RPMI7951 (cell line): ENCODE data around the gene CSF2RB. TPM values are rescaled to one million over a fixed set of nuclear protein-coding genes. Genes with fewer than 3 reads are reported as not detected.
A peak's percentile ranks its signal among the peaks of the same experiment; 100 is the strongest.
"Not testable (repeated sequence)": the region's sequence is repeated elsewhere in the genome, so short reads cannot be mapped to it uniquely, and the experiment has no call there.

Experiments
- DNase-seq: peaks from one replicate; pipeline ENCODE4 v3.0.0-alpha.2; 2012; ENCODE audit warnings: low read depth
- total RNA-seq: library from RNA; depleted of rRNA; stranded (reverse); fragments of >200 nt; shearing (Covaris generic); gene quantifications from 2 replicates; pipeline ENCODE4 v1.2.3, GENCODE V29; 2014; rRNA removed

The CSF2RB gene
- total RNA-seq, 1 experiment from 2014 or later = not detected

- no peak for DNase-seq
These were observed 55.0 kb downstream of the CSF2RB start for GRCh38 chr22:36968249-36968964.

GRCh38 chr22:36971341-36972125 lies 58.1 kb downstream of the CSF2RB start:
- no peak for DNase-seq

- DNase-seq = no peak
These were observed 63.2 kb downstream of the CSF2RB start for GRCh38 chr22:36976606-36977005.

DNA sequence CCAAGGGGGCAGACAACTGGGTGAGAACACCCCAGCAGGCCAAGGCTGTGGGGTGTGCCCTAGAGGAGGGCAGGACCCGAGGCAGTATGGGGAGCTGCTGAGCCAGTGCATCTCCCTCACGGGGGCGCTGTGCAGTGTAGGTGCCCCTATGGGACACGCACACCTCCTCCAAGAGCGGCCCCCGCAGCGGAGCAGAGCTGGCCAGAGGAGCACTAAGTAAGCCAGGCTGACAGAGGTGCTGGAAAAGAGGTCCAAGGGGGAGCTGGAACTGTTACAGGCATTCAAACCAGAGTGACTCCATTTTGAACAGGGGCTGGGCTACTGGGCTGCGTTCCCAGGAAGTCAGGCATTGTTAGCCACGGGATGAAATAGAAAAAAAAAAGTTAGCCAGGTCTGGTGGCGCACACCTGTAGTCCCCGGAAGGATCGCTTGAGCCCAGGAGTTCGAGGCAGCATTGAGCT lies 64.0 kb downstream of the CSF2RB start:
- peak; percentile 26 for DNase-seq

DNA sequence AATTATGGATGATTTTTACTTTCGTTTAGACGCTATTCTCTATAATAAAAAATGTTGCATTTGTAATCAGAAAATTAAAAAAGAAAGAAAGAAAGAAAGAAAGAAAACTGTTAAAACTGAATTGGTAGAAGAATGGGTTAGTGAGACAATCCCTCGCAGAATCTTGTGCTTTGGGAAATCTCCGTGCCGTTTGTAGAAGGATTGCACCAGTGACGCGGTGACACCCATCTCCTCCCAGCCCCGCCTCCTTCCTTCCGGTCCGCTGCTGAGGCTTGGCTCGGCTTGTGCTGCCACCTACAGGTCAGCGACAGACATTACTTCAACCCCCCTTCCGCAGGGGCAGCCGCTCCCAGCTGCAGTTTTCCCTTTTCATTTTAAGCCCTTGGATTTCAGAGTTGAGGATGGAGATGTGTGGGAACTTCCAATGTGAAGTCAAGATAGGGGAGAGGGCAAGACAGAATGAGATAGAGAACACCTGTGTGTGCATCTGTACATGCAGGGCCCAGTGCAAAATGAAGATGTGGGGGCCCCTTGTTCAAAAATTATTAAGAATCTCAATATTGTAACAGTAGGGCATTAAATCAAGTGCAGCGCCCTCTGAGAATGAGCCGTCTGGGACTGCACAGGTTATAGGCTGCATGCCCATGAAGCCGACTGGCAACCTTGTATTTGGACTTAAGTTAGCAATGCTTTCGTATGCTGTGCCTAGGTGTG lies 64.7 kb downstream of the CSF2RB start:
- peak; percentile 74 for DNase-seq

DNA sequence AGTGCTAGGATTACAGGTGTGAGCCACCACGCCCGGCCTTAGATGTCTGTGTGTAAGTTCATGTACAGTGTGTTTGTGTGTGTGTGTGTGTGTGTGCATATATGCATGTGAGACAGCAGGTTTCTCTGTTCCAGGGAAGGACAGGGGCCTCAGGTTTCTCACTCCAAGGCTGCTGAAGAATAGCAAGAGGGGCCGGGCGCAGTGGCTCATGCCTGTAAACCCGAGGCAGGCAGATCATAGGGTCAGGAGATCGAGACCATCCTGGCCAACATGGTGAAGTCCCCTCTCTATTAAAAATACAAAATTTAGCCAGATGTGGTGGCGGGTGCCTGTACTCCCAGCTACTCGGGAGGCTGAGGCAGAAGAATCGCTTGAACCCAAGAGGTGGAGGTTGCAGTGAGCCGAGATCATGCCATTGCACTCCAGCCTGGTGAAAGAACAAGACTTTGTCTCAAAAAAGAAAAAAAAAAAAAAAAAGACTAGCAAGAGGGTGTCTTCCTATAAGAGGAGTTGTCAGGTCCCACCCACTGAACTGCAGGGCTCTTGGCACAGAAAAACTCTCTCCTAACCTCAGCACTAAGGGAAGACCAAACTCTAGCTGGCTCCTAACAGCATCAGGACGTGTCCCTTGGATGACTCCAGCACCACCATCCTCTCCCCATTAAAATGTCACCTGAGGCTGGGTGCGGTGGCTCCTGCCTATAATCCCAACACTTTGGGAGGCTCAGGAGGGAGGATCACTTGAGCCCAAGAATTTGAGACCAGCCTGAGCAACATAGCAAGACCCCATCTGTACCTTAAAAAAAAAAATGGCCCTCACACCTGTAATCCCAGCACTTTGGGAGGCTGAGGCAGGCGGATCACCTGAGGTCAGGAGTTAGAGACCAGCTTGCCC lies 65.8 kb downstream of the CSF2RB start:
- no peak for DNase-seq

- DNase-seq = no peak
These were observed 67.9 kb downstream of the CSF2RB start for GRCh38 chr22:36981247-36981775.

GRCh38 chr22:36982136-36982535 lies 68.7 kb downstream of the CSF2RB start:
- no peak for DNase-seq

DNA sequence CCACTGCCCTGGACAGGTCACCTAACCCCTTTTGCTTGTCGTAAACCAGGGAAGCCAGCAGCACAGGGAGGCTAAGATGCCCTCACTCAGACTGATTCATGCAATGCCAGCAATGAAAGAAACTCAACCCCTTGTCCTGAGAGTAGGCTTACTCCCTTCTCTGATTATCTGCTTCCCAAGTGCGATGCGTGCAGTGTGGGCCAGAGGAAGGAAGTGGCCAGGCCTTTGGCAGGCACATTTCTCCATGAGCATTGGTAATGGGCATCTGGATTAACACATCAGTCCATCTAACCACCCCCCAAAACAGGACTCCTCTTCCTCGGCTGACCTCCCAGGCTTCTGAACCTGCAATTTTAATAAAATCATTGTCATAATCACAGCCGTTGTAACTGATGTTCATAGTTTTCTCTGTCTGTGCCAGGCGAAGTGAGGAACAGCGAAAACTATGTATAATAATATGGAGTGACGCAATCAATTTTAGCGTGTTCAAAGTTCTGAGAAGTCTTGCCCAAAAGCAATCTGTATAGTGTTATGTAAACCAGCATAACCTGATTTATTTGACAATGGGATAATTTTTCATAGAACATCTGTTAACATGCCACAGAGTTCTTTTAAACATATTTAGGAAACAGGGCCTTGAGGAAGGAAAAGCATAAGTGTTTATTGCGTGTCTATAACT lies 71.9 kb downstream of the CSF2RB start:
- DNase-seq = no peak

DNA sequence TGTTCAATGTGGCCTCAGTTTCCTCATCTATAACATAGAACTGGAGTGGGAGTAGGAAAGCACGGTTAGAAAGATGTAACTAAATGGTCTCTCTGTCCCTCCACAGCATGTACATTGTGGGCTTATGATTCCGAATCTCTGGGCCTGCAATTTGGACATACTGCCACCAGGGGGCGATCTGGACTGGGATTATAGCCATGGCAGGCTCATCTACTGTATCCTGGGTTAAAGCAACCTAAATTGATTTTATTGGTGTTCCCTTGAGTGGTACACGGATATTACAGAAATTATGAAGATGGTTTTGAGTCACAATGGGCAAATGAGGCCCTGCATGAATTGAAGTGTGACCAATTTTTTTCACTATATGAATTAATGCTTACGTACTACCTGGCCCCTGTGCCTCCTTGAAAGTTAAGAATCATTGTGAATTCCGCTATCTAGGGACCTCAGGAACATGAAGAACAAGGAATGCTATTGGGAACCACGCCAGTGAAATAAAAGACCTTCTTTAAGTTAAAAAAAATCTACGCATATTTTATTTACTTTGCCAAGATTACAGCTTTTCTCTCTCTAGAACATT lies 72.9 kb downstream of the CSF2RB start:
- no peak for DNase-seq

GRCh38 chr22:36988075-36988832 lies 74.8 kb downstream of the CSF2RB start:
- DNase-seq = no peak

- not testable (repeated sequence) for DNase-seq
These were observed 75.6 kb downstream of the CSF2RB start for GRCh38 chr22:36989012-36989411.

Other genes starting within 250 kb of the CSF2RB start
- gene CACNG2, start 209.9 kb upstream of the CSF2RB start, total RNA-seq = not detected in 2 replicates
- gene IFT27, start 137.5 kb upstream of the CSF2RB start, total RNA-seq = 7.6 and 10.3 TPM in 2 replicates
- not detected in 2 replicates for gene PVALB, start 96.6 kb upstream of the CSF2RB start, total RNA-seq
- not detected in 2 replicates for gene NCF4, start 52.6 kb upstream of the CSF2RB start, total RNA-seq
- 21.0 and 27.3 TPM in 2 replicates for gene TST, start 105.8 kb downstream of the CSF2RB start, total RNA-seq
- gene MPST, start 106.1 kb downstream of the CSF2RB start, total RNA-seq = 40.1 and 54.5 TPM in 2 replicates
- gene KCTD17, start 138.1 kb downstream of the CSF2RB start, total RNA-seq = 9.6 and 12.9 TPM in 2 replicates
- gene TMPRSS6, start 196.1 kb downstream of the CSF2RB start, total RNA-seq = not detected in 2 replicates
- gene IL2RB, start 236.3 kb downstream of the CSF2RB start, total RNA-seq = 0.10 TPM in 1 of 2 replicates, not detected in the other